Hippocampal formation (tissue), 2 donors: ENCODE data around the gene PDE4D.
"Not testable (repeated sequence)": the region's sequence is repeated elsewhere in the genome, so short reads cannot be mapped to it uniquely, and the experiment has no call there.

Experiments
- DNase-seq, 2 donors: peaks; one replicate each; lab custom pipeline; 2025; lab: John Stamatoyannopoulos, UW

The PDE4D gene

GRCh38 chr5:59003641-59004040 is 889.9 kb downstream of the PDE4D start:
- no peak for DNase-seq

DNA sequence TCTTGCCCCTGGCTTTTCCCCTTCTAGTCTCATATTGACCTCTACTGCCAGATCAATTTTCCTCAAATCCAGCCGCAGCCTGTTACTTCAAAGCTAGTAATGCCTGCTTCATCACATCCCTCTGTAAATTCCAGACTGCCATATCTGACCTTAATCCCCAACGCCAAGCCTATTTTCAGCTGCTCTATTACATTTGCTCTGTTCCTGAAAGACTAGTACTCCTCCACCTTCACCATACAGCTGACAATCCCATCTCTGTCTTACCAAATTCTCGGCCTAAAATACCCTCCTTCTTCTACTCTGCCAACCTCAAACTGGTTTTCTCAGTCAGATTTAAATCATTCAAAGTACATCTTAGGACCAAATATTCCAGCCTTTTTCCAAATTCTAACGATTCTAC is 890.4 kb downstream of the PDE4D start:
- DNase-seq = no peak

DNA sequence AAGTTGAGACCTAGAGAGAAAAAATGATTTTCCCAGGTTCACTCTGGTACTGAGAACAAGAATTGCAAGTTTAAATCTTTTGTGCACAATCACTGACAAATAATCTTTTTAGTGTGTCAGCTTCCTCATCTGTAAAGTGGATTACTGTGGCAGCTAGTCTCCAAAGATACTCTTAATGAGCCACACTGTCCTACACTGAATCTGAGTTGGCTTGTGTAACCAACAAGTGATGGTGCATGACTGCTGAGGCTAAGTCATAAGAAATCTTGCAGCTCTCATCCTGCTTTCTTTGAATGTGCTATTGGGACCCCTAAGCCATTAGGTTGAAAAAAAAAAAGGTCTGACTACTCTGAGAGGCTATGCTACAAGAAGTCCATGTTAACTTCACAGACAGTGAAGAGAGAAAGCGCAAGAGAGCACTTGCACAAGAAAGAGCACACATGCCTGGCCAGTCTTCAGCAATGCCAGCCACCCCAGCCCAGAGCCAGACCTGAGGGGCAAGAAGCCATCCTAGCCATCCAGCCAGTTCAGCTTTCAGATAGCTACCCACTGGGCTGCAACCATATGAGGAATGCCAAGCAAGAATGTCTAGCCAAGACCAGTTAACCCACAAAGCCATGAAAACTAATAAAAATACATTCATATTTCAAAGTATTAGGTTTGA is 891.2 kb downstream of the PDE4D start:
- no peak for DNase-seq

DNA sequence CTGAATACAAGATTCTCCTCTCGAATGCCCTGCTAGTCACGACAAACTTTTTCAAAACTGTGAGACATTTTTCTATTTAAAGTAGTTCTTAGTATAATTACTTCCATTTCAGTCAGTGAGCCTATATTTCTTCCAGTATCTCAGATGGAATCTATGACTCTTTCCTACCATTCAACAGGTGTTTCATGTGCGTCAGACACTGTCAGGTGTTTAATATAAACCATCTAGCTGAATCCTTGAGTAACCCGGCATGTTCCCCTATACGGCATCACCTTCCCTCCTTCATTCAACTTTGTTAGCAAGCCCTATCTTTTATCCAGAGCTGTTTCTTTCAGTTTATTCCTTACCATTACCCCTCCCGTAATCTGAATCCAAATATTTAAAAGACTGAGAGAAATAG is 891.8 kb downstream of the PDE4D start:
- DNase-seq = no peak

- no peak for DNase-seq
Observed at GRCh38 chr5:59001154-59001553, 892.4 kb downstream of the PDE4D start.

DNA sequence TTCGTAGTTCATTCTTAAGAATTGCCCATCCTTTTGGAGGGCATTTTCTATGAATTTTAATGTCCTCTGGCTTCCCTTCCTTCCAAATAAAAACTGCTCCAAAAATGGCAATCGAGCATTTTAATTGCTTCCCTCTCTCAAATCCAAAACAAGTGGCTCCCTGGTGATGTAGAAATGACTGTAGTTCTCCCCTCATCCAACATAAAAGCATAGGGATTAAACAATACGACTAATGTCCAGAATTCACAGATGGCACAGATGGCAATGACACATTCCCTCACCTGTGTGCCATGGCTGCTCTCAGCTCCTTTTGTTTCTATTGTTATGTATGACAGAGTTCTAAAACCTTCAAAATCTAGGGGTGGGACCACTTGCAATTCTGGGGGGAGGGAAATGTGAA is 893.3 kb downstream of the PDE4D start:
- DNase-seq = no peak

GRCh38 chr5:58999804-59000203 is 893.7 kb downstream of the PDE4D start:
- peak; percentile 54 to 77 for DNase-seq

DNA sequence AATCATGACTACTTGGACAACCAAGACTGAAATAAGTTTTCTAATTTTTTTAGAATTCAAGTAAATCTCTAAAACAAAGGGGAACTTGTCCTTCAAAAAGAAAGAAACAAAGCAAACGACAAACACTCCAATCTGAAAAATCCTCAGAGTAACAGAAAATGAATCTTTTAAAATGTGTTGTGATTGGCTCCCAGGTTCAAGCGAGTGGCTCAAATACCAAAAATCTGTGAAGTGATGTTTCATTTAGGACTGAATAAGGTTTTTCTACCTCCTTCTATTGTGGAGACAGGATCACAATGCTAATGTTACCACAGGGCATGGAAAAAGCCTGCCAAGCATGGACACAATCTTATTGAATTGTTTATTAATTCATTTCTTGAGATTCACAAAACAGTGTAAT is 895.0 kb downstream of the PDE4D start:
- DNase-seq = no peak

GRCh38 chr5:58995779-58996178 is 897.7 kb downstream of the PDE4D start:
- not testable (repeated sequence) for DNase-seq

- DNase-seq = no peak
Observed at GRCh38 chr5:58993461-58993860, 900.1 kb downstream of the PDE4D start.

DNA sequence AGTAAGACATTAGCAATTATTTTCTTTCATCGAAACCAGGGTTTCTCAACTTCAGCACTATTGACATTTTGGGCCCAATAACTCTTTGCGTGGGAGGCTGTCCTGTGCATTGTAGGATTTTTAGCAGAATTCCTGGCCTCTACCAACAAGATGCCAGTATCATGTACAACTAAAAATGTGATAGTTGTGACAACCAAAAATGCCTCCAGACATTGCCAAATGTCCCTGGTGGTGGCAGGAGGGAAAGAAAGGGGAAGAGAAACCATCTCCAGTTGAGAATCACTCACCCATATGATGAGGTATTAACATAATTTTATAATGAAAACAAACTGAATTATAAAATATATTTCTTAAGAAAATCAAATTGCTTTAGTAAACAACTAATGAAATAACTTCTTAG is 904.6 kb downstream of the PDE4D start:
- no peak for DNase-seq

- DNase-seq = no peak
Observed at GRCh38 chr5:58987193-58987592, 906.3 kb downstream of the PDE4D start.

GRCh38 chr5:58986281-58986680 is 907.2 kb downstream of the PDE4D start:
- no peak for DNase-seq

GRCh38 chr5:58985759-58986158 is 907.8 kb downstream of the PDE4D start:
- DNase-seq = no peak

DNA sequence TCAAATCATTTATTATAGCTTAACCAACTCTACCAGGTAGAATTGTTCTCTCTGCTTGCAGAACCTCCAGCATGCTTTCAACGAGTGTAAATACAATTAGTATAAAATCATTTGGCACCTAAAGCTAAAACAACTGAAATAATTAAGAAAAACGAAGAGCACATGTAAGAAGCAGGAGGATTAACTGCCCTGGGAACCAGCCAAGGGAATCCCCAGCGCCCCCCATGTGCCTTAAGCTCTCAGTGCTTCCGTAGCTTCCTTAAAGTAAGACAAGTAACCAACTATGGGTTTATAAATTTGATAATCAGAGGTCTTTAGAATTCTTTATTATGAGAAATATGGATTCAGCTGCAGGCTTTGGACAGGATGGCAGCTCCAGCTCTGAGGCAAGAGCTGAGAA is 908.2 kb downstream of the PDE4D start:
- no peak for DNase-seq

DNA sequence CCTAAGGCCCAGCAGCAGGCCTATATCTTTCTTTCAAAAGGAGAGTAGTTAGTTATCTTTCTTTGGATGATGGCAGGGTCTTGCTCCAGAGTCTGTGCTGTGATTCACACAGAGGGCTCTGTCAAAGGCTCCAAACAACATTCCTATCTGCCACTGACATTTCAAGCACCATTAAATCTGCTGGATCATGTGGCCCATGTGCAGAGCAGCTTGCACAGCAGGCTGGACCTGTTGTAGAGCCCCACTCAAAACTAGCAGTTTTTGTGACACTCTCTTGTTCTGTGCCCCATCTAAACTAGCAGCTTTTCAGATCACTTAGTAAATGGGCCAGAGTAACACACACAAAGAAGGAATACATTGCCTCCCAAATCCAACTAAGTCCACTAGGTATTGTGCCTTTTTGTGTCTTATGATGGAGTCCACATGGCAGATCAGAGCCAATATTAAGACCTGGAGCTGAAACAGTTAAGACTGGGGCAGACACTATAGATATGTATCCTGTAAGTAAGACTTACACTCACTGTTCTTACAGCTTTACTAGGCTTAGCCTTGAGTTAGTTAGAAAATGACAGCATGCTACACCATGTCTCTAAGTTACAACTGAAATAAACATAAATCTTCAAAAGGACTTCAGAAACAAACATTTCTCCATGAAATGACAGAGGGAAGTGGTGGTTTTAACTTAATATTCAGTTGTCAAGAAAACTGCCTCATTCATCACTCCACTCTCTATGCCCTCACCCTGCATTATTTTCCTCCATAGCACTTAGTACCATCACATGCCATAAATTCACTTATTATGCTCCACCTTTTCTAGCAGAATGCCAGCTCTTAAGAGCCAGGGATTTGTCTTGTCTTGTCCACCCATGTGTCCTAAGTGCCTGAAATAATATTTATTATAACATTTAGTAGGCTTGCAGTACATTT is 909.7 kb downstream of the PDE4D start:
- no peak for DNase-seq

DNA sequence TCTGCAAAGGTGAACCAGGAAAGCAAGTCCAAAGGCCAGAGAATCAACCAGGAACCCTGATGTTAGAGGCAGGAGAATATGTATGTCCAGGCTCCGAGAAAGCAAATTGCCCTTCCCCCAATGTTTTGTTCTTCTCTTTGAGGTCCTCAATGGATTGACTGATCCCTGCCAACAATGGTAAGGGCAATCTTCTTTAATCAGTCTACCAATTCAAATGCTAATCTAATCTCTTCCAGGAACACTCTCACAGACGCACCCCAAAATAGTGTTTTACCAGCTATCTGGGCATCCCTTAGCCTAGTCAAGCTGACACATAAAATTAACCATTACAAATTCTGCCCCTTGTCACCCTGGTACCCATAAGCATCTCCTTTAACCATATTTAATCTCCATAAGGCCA is 912.6 kb downstream of the PDE4D start:
- DNase-seq = no peak

DNA sequence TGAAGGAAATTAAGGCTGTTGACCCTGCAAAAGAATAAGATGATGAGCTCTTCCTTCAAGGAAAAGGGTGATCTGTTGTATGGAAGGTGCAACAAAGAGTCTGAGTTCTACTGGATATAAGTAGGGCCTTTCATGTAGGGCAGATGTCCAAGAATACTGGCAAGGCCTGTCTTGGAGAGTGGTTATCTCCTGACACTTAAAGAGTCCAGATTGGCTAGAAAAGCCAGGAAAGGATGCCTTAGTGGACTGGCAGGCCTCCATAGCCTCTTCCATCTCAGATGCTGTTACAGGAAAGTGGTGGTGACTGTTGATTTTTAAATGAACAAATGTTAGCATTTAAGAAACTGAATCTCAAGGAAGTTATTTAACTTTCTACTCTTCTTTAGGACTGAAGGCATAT is 914.4 kb downstream of the PDE4D start:
- no peak for DNase-seq

DNA sequence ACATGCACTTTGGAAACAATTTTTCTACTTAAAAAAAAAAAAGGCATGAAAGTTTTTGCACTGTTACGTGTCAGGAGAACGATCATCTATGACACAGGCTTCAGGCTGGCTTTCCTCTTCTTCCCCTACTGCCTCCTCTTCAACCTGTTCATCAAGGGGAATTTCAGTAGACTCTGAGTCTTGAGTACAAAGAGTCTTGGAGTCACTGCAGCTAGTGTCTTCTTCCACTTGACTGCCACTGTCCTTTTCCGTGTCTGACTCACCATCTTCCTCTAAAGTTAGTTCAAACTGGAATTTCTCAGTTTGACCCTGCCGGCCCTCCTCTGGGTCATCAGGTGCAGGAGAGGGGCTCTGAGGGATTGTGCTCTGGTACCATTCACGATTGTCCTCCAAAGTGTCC is 918.9 kb downstream of the PDE4D start:
- DNase-seq = no peak

DNA sequence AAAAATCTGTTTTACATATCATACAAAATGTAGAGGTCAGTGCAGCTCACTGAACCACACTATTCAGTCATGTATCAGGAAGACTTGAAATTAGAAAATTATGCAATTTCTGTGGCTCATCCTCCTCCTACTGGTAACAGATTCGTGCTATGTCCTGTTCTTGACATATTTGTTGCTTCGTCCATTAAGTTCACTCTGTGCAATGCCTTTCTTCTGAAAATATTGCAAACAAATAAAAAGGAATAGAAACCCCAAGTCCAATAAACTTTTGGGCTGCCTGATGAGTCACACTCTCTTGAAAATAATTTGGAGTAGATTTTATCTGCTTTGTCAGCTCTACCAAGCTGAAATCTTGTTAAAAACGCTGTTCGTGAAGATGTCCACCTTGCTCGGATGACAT is 919.4 kb downstream of the PDE4D start:
- DNase-seq = no peak

DNA sequence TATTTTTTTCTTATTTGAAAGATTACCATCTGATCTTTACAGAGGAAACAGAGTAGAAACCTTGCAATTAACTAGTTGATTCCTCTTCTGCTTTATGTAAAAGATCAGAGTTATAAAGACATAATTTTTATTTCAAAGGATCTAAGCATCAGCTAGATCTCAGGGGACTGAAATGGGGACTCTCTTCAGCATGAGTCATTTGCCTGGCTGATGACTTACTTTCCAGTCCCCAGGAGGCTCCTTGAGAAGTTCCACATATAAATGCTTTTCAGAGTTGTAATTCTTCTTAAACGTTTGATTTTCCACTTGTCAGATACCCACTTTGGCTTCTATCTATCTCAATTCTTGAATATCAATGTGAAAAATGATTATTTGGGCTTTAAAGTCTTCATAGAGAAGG is 921.2 kb downstream of the PDE4D start:
- DNase-seq = no peak

- no peak for DNase-seq
Observed at GRCh38 chr5:58970766-58971165, 922.8 kb downstream of the PDE4D start.

DNA sequence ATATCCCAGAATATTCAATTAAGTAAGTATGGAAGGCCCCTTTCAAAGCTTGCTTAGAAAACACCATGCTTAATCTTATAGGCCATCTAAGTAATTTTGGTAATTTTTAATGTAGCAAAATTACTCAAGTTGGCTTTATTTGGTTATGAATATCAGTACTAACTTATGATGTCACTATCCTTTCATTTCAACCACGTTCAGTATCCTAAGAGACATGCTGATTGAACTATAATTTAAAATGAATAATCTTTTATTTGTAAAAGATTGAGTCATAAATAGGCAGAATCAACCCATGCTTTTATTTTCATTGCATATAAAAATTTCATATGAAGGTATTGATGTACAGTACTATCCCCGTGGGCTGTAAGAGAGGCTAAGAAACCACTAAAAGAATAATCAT is 923.7 kb downstream of the PDE4D start:
- no peak for DNase-seq
